Spleen (tissue), 13 donors: ENCODE data around the gene DEPDC4. TPM values are rescaled to one million over a fixed set of nuclear protein-coding genes. Genes with fewer than 3 reads are reported as not detected.
A peak's percentile ranks its signal among the peaks of the same experiment; 100 is the strongest.
"Not testable (repeated sequence)": the region's sequence is repeated elsewhere in the genome, so short reads cannot be mapped to it uniquely, and the experiment has no call there.

Source experiments
- DNase-seq: peaks from one replicate; pipeline ENCODE4 v3.0.0-alpha.2; 2020
- H3K27ac ChIP-seq, 8 donors: fragments of 200-600 bp; sonication (generic) in 7 of 8; 1 replicate in 4 of 8; 2 replicates in 4 of 8; pipeline versions ENCODE4 v1.5.0 to v1.8.0; 2016 to 2021; ENCODE audit warnings: inconsistent platforms in 4 of 8, mild to moderate bottlenecking in 4 of 8, moderate library complexity in 1 of 8
- H3K27me3 ChIP-seq, 7 donors: fragments of 200-600 bp; sonication (generic) in 6 of 7; replicated peaks in 1 of 7; 1 replicate in 4 of 7; 2 replicates in 3 of 7; pipeline versions ENCODE4 v1.5.0 to v1.8.0; 2016 to 2021; ENCODE audit warnings: inconsistent platforms in 3 of 7, mild to moderate bottlenecking in 1 of 7
- H3K36me3 ChIP-seq, 6 donors: fragments of 200-600 bp; sonication (generic) in 5 of 6; 1 replicate in 4 of 6; 2 replicates in 2 of 6; pipeline versions ENCODE4 v1.5.0 to v1.8.0; 2016 to 2021; ENCODE audit warnings: inconsistent platforms in 2 of 6
- H3K4me1 ChIP-seq, 6 donors: fragments of 200-600 bp; sonication (generic) in 5 of 6; 1 replicate in 3 of 6; 2 replicates in 3 of 6; pipeline versions ENCODE4 v1.5.0 to v1.8.0; 2016 to 2021; ENCODE audit warnings: inconsistent platforms in 3 of 6
- H3K4me3 ChIP-seq, 8 donors: fragments of 200-600 bp; sonication (generic) in 7 of 8; 1 replicate in 4 of 8; 2 replicates in 4 of 8; pipeline versions ENCODE4 v1.5.0 to v1.8.0; 2016 to 2021; ENCODE audit warnings: inconsistent platforms in 4 of 8, mild to moderate bottlenecking in 4 of 8, moderate library complexity in 2 of 8
- H3K9me3 ChIP-seq, 8 donors: fragments of 200-600 bp; sonication (generic) in 7 of 8; 1 replicate in 4 of 8; 2 replicates in 4 of 8; pipeline versions ENCODE4 v1.5.0 to v1.8.0; 2016 to 2021; ENCODE audit warnings: inconsistent platforms in 4 of 8
- CTCF ChIP-seq, 11 experiments: fragments of 200-600 bp in 7 of 11; fragments of 450-650 bp in 4 of 11; sonication (generic) in 4 of 11; IDR thresholded peaks in 8 of 11; conservative IDR thresholded peaks in 3 of 11; 1 replicate in 7 of 11; 2 replicates in 4 of 11; pipeline versions ENCODE4 v1.4.0 to v1.8.0; 2016 to 2021; ENCODE audit warnings: antibody characterized with exemption in 11 of 11, inconsistent platforms in 4 of 11, mild to moderate bottlenecking in 1 of 11
- POLR2A ChIP-seq, 3 donors: fragments of 450-650 bp; IDR thresholded peaks; one replicate each; pipeline ENCODE4 v1.5.1; 2017; ENCODE audit warnings: antibody characterized with exemption in 3 of 3, mild to moderate bottlenecking in 1 of 3
- POLR2AphosphoS5 ChIP-seq, 3 donors: sonication (generic); formaldehyde crosslinking; IDR thresholded peaks; one replicate each; pipeline ENCODE4 v1.5.1; 2017; ENCODE audit warnings: antibody characterized with exemption in 3 of 3
- WGBS, 5 donors: extraction: QIAGEN DNeasy Blood & Tissue Kit in 3 of 5; methylation state at CpG; one replicate each; pipeline versions ENCODE4 v1.1.5 to v1.1.7; 2013 to 2018; 5-methylcytosine and 5-hydroxymethylcytosine counted together
- intact Hi-C: fragments of 100-400 bp; cut with DNase I; formaldehyde crosslinking; loops from one replicate; pipeline ENCODE4 v1.15.0; 2023; ENCODE audit warnings: low total_unique reads
- long read RNA-seq, 2 donors: transcript quantifications; one replicate each; lab custom pipeline, GENCODE V29; 2026
- polyA plus RNA-seq, 3 donors: library from polyadenylated mRNA; stranded (reverse); fragments of 200-250 nt; gene quantifications; one replicate each; pipeline ENCODE4 v1.2.1, GENCODE V29; 2013
- total RNA-seq, 7 donors: library from RNA; depleted of rRNA in 3 of 7; stranded (reverse); fragments of >200 nt in 3 of 7; fragmentation: NEBNext Ultra II Directional in 4 of 7; extraction: Animal tissue kit (Norgen Biotek cat#: 25700) in 4 of 7; gene quantifications; one replicate each; pipeline versions ENCODE4 v1.1.0 to v1.2.1, GENCODE V29; 2016 to 2021
- donor health status: healthy with polysubstance abuse.
- donor health status: DM: no; HTN: no; CAD: no; lungs with moderate emphysema.
- donor health status: DM: no; HTN: no; CAD: no.
- donor health status: Bipolar disorder and iron deficiency.
- donor health status: healthy.
- donor health status: DM: no; HTN: no; CAD: no.
- donor health status: DM: yes; HTN: yes; CAD: no.

The DEPDC4 gene
- 1 to 10 TPM in 1 of 7 donors, under 1 TPM in 4, not detected in 2; 0.26 to 1.4 (median 0.73) TPM for total RNA-seq
- polyA plus RNA-seq = under 1 TPM; 0.22 to 0.64 (median 0.24) TPM
- long read RNA-seq, donor 1, partial matches to known transcripts = 0 of 1 reads
- long read RNA-seq, donor 1, other reads (novel, unspliced or antisense) = 0 of 1 reads
- long read RNA-seq, donor 2 = 0 reads

GRCh38 chr12:100266835-100267602, at the start of gene DEPDC4, which contains the start of gene SCYL2:
DEPDC4 (minus strand) TSS chr12:100267079; CDS start chr12:100267076, 3 bp downstream.
SCYL2 (plus strand) TSS chr12:100267177; CDS start chr12:100282971, 15,794 bp downstream.
- H3K27ac ChIP-seq = peak within 1 kb of the TSS; percentile 85 to 100 (median 97)
- intact Hi-C loops = loop anchor here (5.0 kb wide), 1 partner anchor 60 kb away; no protein-coding TSS in a partner anchor
- peak; percentile 98 for DNase-seq
- WGBS, 5 donors = 0 to 1% (median 1%) methylated on average over 33 to 62 of the region's 62 CpGs
- H3K9me3 ChIP-seq = no peaks in the 10 kb centered on the region
- TF ChIP-seq POLR2A (IDR thresholded peaks at IDR 0.05) (peak in 2 of 3 donors; percentile 17 to 69), CTCF (IDR thresholded peaks at IDR 0.05 in 8 of 11, conservative IDR thresholded peaks at IDR 0.05 in 3 of 11) (peak in 4 of 11 experiments; percentile 13 to 42 (median 38)), POLR2AphosphoS5 (IDR thresholded peaks at IDR 0.05) (peak; percentile 86 to 88 (median 87))
- H3K4me1 ChIP-seq = peaks cover 16 to 50% (median 39%) of the 10 kb centered on the region in 6 donors
- H3K36me3 ChIP-seq = no peaks in the 10 kb centered on the region
- H3K4me3 ChIP-seq = peak within 1 kb of the TSS; percentile 56 to 85 (median 78)
- no peaks in the 10 kb centered on the region for H3K27me3 ChIP-seq

- WGBS, 5 donors = 94 to 96% (median 95%) methylated on average over 1 of the region's 1 CpG
- H3K9me3 ChIP-seq = peaks cover 0 to 12% (median 0%) of the 10 kb centered on the region in 8 donors
- DNase-seq = no peak
- TF ChIP-seq POLR2AphosphoS5 (IDR thresholded peaks at IDR 0.05) (no peak), POLR2A (IDR thresholded peaks at IDR 0.05) (no peak), CTCF (IDR thresholded peaks at IDR 0.05 in 8 of 11, conservative IDR thresholded peaks at IDR 0.05 in 3 of 11) (no peak)
- no peaks in the 10 kb centered on the region for H3K27me3 ChIP-seq
- H3K27ac ChIP-seq = no peak overlapping the region
- peaks cover 0 to 72% (median 40%) of the 10 kb centered on the region in 6 donors for H3K36me3 ChIP-seq
- no peaks in the 10 kb centered on the region for H3K4me1 ChIP-seq
- H3K4me3 ChIP-seq = no peak overlapping the region
- intact Hi-C loops = no loop called here
Measured at GRCh38 chr12:100311317-100311716, 44.4 kb upstream of the DEPDC4 start.

- H3K27me3 ChIP-seq, H3K27ac ChIP-seq, H3K4me1 ChIP-seq, intact Hi-C loops, H3K4me3 ChIP-seq, DNase-seq: not testable (repeated sequence)
- peaks cover 0 to 24% (median 4%) of the 10 kb centered on the region in 8 donors for H3K9me3 ChIP-seq
- WGBS, 5 donors = 96 to 98% (median 97%) methylated on average over 5 of the region's 5 CpGs
- peaks cover 0 to 64% (median 27%) of the 10 kb centered on the region in 6 donors for H3K36me3 ChIP-seq
Measured at GRCh38 chr12:100308138-100308537, 41.3 kb upstream of the DEPDC4 start.

GRCh38 chr12:100304334-100304733, 37.5 kb upstream of the DEPDC4 start:
- H3K9me3 ChIP-seq = peaks cover 0 to 24% (median 7%) of the 10 kb centered on the region in 8 donors
- DNase-seq, H3K4me3 ChIP-seq, H3K4me1 ChIP-seq, H3K27me3 ChIP-seq, H3K27ac ChIP-seq, intact Hi-C loops: not testable (repeated sequence)
- peaks cover 0 to 64% (median 32%) of the 10 kb centered on the region in 6 donors for H3K36me3 ChIP-seq
- WGBS, 5 donors = 95 to 99% (median 98%) methylated on average over 3 to 7 of the region's 7 CpGs

GRCh38 chr12:100303831-100304230, 37.0 kb upstream of the DEPDC4 start:
- intact Hi-C loops = no loop called here
- no peak for DNase-seq
- Histone ChIP-seq H3K36me3 (peaks cover 0 to 67% (median 35%) of the 10 kb centered on the region in 6 donors), H3K27me3 (no peaks in the 10 kb centered on the region), H3K4me3 (no peak overlapping the region), H3K4me1 (no peaks in the 10 kb centered on the region), H3K27ac (no peak overlapping the region), H3K9me3 (peaks cover 0 to 24% (median 7%) of the 10 kb centered on the region in 8 donors)
- TF ChIP-seq CTCF (IDR thresholded peaks at IDR 0.05 in 8 of 11, conservative IDR thresholded peaks at IDR 0.05 in 3 of 11) = no peak
- no peak for TF ChIP-seq POLR2A (IDR thresholded peaks at IDR 0.05)
- TF ChIP-seq POLR2AphosphoS5 (IDR thresholded peaks at IDR 0.05) = no peak
- WGBS, 5 donors = 91 to 97% (median 95%) methylated on average over 4 of the region's 4 CpGs
